ENCODE results near the gene WNK4.

GRCh38 chr17:42804918-42805367, 24.5 kb downstream of the WNK4 start:
- TF ChIP-seq POLR2A (IDR thresholded peaks at IDR 0.05): no peak
- TF ChIP-seq CTCF (IDR thresholded peaks at IDR 0.05): no peak

Data from uterus (tissue), 2 donors.